ENCODE measurements around the gene SMTN. TPM values are rescaled to one million over a fixed set of nuclear protein-coding genes. Genes with fewer than 3 reads are reported as not detected.

Gene SMTN
- total and polyA plus RNA-seq, 2 donors (not counting 3 experiments of a cell fraction or from before 2014, with no cell fraction given) = 59.0 to 197 TPM

DNA sequence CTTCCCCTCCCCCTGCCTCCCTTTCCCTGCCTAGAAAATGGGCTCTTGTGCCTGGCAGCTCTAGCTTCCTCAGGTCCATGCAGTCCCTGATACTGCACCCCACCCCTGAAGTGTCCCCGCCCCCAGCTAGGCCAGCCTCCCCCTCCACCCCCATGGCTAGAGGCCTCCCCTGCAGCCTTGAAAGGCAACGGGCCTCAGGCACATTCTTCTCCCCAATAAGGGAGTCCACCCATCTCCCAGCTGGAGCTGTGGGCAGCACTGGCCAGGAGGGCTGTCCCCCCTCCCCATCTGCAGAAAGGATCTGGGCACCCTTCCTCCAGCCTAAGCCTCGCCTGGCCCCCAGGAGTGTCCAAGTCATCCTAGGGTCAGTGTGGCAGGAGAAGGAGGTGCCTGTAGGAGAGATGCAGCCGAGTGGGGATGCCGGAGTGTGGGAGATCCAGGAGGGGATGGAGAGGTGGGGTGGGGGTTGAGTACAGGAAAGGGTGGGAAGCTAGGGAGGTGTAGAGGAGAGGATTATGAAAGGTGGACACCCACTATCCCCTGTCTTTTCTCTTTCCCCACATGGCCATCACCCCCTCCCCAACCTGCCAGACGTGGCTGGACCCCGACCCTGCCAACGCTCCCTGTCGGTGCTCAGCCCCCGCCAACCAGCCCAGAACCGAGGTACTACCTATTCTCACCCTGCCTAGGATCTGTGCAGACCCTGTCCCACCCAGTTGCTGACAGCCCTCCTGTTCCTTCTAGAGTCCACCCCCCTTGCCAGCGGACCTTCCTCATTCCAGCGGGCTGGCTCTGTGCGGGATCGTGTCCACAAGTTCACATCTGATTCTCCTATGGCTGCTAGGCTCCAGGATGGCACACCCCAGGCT lies 9.3 kb downstream of the SMTN start:
- no TSS peak for BruUV-seq (replicated peaks)
- ChIA-PET CTCF (interaction anchor here (0.6 to 2.5 kb wide), 7 partner anchors 12 to 143 kb away, joined by 3 to 11 read pairs (median 4); partner anchors contain the start of gene SELENOM), POLR2A (no interaction called here)
- Histone ChIP-seq H3K4me1 (ENCODE audit: control insufficient read depth, extremely low read depth, insufficient read depth, low read length) (peaks cover 4% of the 10 kb centered on the region), H3K9me1 (replicated peaks; ENCODE audit: control insufficient read depth, extremely low read depth, insufficient read depth, low read length) (no peaks in the 10 kb centered on the region), H4K20me1 (replicated peaks; ENCODE audit: control insufficient read depth, extremely low read depth, insufficient read depth, low read length) (no peaks in the 10 kb centered on the region), H3K4me2 (ENCODE audit: insufficient read depth, low read length) (no peak overlapping the region), H3K79me2 (ENCODE audit: control insufficient read depth, insufficient read depth, low read length) (peaks cover 41% of the 10 kb centered on the region), H3K4me3 (replicated peaks in 1 of 3; ENCODE audit: insufficient read depth in 1 of 3, low read depth in 1 of 3, low read length in 3 of 3) (no peak overlapping the region), H3K36me3 (ENCODE audit: control insufficient read depth in 2 of 2, extremely low read depth in 1 of 2, insufficient read depth in 2 of 2, low read length in 2 of 2) (peaks cover 26 to 74% of the 10 kb centered on the region in 2 experiments), H2AFZ (ENCODE audit: low read depth, low read length) (no peak overlapping the region), H3K27ac (ENCODE audit: insufficient read depth, low read depth, low read length) (no peak overlapping the region), H3K9ac (replicated peaks; ENCODE audit: extremely low read depth, insufficient read depth, low read length) (no peak overlapping the region), H3K27me3 (ENCODE audit: control insufficient read depth in 2 of 2, insufficient read depth in 2 of 2, low read length in 2 of 2) (no peaks in the 10 kb centered on the region), H3K9me3 (replicated peaks; ENCODE audit: control insufficient read depth, insufficient read depth, low read length) (no peaks in the 10 kb centered on the region)
- no peak for TF ChIP-seq EZH2 (IDR thresholded peaks at IDR 0.05; ENCODE audit: borderline replicate concordance, low read depth, low read length, severe bottlenecking)
- dilution Hi-C loops (cut with MboI; ENCODE audit: extremely low pct_ligation_motif_present, low sequenced_read_pairs) = no loop called here
- intact Hi-C loops (cut with micrococcal nuclease) = no loop called here
- DNase-seq (ENCODE audit: low read depth, low spot score) (no peak), FAIRE-seq (no peak)

DNA sequence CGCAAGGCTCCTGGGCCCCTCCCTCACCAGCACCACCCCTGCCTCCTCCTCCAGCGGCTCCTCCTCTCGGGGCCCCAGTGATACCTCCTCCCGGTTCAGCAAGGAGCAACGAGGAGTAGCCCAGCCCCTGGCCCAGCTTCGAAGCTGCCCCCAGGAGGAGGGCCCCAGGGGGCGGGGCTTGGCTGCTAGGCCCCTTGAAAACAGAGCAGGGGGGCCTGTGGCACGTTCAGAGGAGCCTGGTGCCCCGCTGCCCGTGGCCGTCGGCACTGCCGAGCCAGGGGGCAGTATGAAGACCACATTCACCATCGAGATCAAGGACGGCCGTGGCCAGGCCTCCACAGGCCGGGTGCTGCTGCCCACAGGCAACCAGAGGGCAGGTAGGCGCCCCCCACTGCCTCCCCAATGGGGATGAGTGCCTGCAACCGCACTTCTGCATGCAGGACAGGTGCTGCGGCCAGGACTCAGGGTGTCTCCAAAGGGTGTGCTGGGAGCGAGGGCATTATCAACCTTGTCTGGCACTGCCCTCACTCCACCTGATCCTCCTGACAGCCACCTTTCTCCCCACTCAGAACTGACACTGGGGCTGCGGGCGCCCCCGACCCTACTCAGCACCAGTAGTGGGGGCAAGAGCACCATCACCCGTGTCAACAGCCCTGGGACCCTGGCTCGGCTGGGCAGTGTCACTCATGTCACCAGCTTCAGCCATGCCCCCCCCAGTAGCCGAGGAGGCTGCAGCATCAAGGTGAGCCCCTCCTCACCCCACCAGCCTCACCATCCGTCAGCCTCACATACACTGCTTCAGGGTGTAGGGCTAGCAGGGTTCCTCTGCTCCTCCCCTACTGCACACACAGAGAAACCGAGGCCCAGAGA lies 10.2 kb downstream of the SMTN start:
- no peak for DNase-seq (ENCODE audit: low read depth, low spot score)
- dilution Hi-C loops (cut with MboI; ENCODE audit: extremely low pct_ligation_motif_present, low sequenced_read_pairs) = no loop called here
- BruUV-seq (replicated peaks) = TSS peak; percentile 29
- no peak for TF ChIP-seq EZH2 (IDR thresholded peaks at IDR 0.05; ENCODE audit: borderline replicate concordance, low read depth, low read length, severe bottlenecking)
- TF ChIP-seq, protein P1, sequence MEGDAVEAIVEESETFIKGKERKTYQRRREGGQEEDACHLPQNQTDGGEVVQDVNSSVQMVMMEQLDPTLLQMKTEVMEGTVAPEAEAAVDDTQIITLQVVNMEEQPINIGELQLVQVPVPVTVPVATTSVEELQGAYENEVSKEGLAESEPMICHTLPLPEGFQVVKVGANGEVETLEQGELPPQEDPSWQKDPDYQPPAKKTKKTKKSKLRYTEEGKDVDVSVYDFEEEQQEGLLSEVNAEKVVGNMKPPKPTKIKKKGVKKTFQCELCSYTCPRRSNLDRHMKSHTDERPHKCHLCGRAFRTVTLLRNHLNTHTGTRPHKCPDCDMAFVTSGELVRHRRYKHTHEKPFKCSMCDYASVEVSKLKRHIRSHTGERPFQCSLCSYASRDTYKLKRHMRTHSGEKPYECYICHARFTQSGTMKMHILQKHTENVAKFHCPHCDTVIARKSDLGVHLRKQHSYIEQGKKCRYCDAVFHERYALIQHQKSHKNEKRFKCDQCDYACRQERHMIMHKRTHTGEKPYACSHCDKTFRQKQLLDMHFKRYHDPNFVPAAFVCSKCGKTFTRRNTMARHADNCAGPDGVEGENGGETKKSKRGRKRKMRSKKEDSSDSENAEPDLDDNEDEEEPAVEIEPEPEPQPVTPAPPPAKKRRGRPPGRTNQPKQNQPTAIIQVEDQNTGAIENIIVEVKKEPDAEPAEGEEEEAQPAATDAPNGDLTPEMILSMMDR (IDR thresholded peaks at IDR 0.05; ENCODE audit: extremely low read depth in 1 of 2, insufficient read depth in 1 of 2, low read depth in 1 of 2, low read length in 2 of 2) = no peak
- H3K9me1 ChIP-seq (replicated peaks; ENCODE audit: control insufficient read depth, extremely low read depth, insufficient read depth, low read length) = no peaks in the 10 kb centered on the region
- no peaks in the 10 kb centered on the region for H3K27me3 ChIP-seq (ENCODE audit: control insufficient read depth in 2 of 2, insufficient read depth in 2 of 2, low read length in 2 of 2)
- no peak for FAIRE-seq
- peaks cover 32% of the 10 kb centered on the region for H3K79me2 ChIP-seq (ENCODE audit: control insufficient read depth, insufficient read depth, low read length)
- no peak overlapping the region for H3K9ac ChIP-seq (replicated peaks; ENCODE audit: extremely low read depth, insufficient read depth, low read length)
- peaks cover 25 to 82% of the 10 kb centered on the region in 2 experiments for H3K36me3 ChIP-seq (ENCODE audit: control insufficient read depth in 2 of 2, extremely low read depth in 1 of 2, insufficient read depth in 2 of 2, low read length in 2 of 2)
- intact Hi-C loops (cut with micrococcal nuclease) = no loop called here
- no peaks in the 10 kb centered on the region for H3K4me1 ChIP-seq (ENCODE audit: control insufficient read depth, extremely low read depth, insufficient read depth, low read length)
- no peak overlapping the region for H3K4me3 ChIP-seq (replicated peaks in 1 of 3; ENCODE audit: insufficient read depth in 1 of 3, low read depth in 1 of 3, low read length in 3 of 3)
- no peak overlapping the region for H3K4me2 ChIP-seq (ENCODE audit: insufficient read depth, low read length)
- no peaks in the 10 kb centered on the region for H4K20me1 ChIP-seq (replicated peaks; ENCODE audit: control insufficient read depth, extremely low read depth, insufficient read depth, low read length)
- CTCF ChIA-PET = interaction anchor here (1.1 to 3.2 kb wide), 5 partner anchors 9 to 144 kb away, joined by 4 to 11 read pairs (median 4); no protein-coding TSS in a partner anchor
- POLR2A ChIA-PET = no interaction called here
- H3K27ac ChIP-seq (ENCODE audit: insufficient read depth, low read depth, low read length) = no peak overlapping the region
- H2AFZ ChIP-seq (ENCODE audit: low read depth, low read length) = no peak overlapping the region
- no peaks in the 10 kb centered on the region for H3K9me3 ChIP-seq (replicated peaks; ENCODE audit: control insufficient read depth, insufficient read depth, low read length)
